ENCODE data around the gene ATF7IP.
"Not testable (repeated sequence)": the region's sequence is repeated elsewhere in the genome, so short reads cannot be mapped to it uniquely, and the experiment has no call there.

ATF7IP gene

GRCh38 chr12:14394317-14395073 is 29.0 kb downstream of the ATF7IP start:
- H3K27me3 Mint-ChIP-seq = no peaks in the 10 kb centered on the region
- H3K4me1 Mint-ChIP-seq (ENCODE audit: low read depth) = peaks cover 87% of the 10 kb centered on the region
- peak overlapping the region; percentile 77 for H3K4me3 Mint-ChIP-seq
- H3K9me3 Mint-ChIP-seq (ENCODE audit: low read depth) = peaks cover 4% of the 10 kb centered on the region
- peaks cover 9% of the 10 kb centered on the region for H3K36me3 Mint-ChIP-seq
- peak overlapping the region; percentile 95 for H3K27ac Mint-ChIP-seq

- Mint-ChIP-seq H3K27me3 (no peaks in the 10 kb centered on the region), H3K27ac (peak overlapping the region; percentile 95), H3K4me3 (peak overlapping the region; percentile 77), H3K36me3 (peaks cover 10% of the 10 kb centered on the region), H3K9me3 (ENCODE audit: low read depth) (peaks cover 4% of the 10 kb centered on the region), H3K4me1 (ENCODE audit: low read depth) (peaks cover 89% of the 10 kb centered on the region)
Measured at GRCh38 chr12:14395074-14395778, 29.7 kb downstream of the ATF7IP start.

GRCh38 chr12:14396071-14396470 is 30.6 kb downstream of the ATF7IP start:
- H3K4me1 Mint-ChIP-seq (ENCODE audit: low read depth) = peaks cover 92% of the 10 kb centered on the region
- peaks cover 10% of the 10 kb centered on the region for H3K36me3 Mint-ChIP-seq
- no peaks in the 10 kb centered on the region for H3K27me3 Mint-ChIP-seq
- peaks cover 4% of the 10 kb centered on the region for H3K9me3 Mint-ChIP-seq (ENCODE audit: low read depth)
- H3K27ac Mint-ChIP-seq = peak overlapping the region; percentile 87
- peak overlapping the region; percentile 65 for H3K4me3 Mint-ChIP-seq

GRCh38 chr12:14399871-14400270 is 34.4 kb downstream of the ATF7IP start:
- no peaks in the 10 kb centered on the region for H3K27me3 Mint-ChIP-seq
- peaks cover 90% of the 10 kb centered on the region for H3K4me1 Mint-ChIP-seq (ENCODE audit: low read depth)
- H3K4me3 Mint-ChIP-seq = peak overlapping the region; percentile 78
- H3K9me3 Mint-ChIP-seq (ENCODE audit: low read depth) = peaks cover 4% of the 10 kb centered on the region
- peaks cover 6% of the 10 kb centered on the region for H3K36me3 Mint-ChIP-seq
- peak overlapping the region; percentile 85 for H3K27ac Mint-ChIP-seq

GRCh38 chr12:14400599-14400998 is 35.1 kb downstream of the ATF7IP start:
- Mint-ChIP-seq H3K9me3 (ENCODE audit: low read depth) (peaks cover 4% of the 10 kb centered on the region), H3K4me3 (peak overlapping the region; percentile 78), H3K4me1 (ENCODE audit: low read depth) (peaks cover 91% of the 10 kb centered on the region), H3K27ac (peak overlapping the region; percentile 85), H3K27me3 (no peaks in the 10 kb centered on the region), H3K36me3 (peaks cover 8% of the 10 kb centered on the region)

- H3K9me3 Mint-ChIP-seq (ENCODE audit: low read depth); H3K27me3 Mint-ChIP-seq; H3K36me3 Mint-ChIP-seq: not testable (repeated sequence)
- peak overlapping the region; percentile 78 for H3K4me3 Mint-ChIP-seq
- peaks cover 92% of the 10 kb centered on the region for H3K4me1 Mint-ChIP-seq (ENCODE audit: low read depth)
- peak overlapping the region; percentile 85 for H3K27ac Mint-ChIP-seq
Measured at GRCh38 chr12:14401267-14401666, 35.8 kb downstream of the ATF7IP start.

- Mint-ChIP-seq H3K27me3 (no peaks in the 10 kb centered on the region), H3K4me3 (no peak overlapping the region), H3K27ac (peak overlapping the region; percentile 66), H3K4me1 (ENCODE audit: low read depth) (peaks cover 85% of the 10 kb centered on the region), H3K9me3 (ENCODE audit: low read depth) (no peaks in the 10 kb centered on the region), H3K36me3 (peaks cover 4% of the 10 kb centered on the region)
Measured at GRCh38 chr12:14402697-14403096, 37.2 kb downstream of the ATF7IP start.

GRCh38 chr12:14403293-14403692 is 37.8 kb downstream of the ATF7IP start:
- Mint-ChIP-seq H3K4me1 (ENCODE audit: low read depth) (peaks cover 83% of the 10 kb centered on the region), H3K9me3 (ENCODE audit: low read depth) (peaks cover 2% of the 10 kb centered on the region), H3K27ac (peak overlapping the region; percentile 66), H3K27me3 (no peaks in the 10 kb centered on the region), H3K36me3 (peaks cover 4% of the 10 kb centered on the region), H3K4me3 (peak overlapping the region; percentile 33)

GRCh38 chr12:14403711-14404196 is 38.3 kb downstream of the ATF7IP start:
- peaks cover 4% of the 10 kb centered on the region for H3K36me3 Mint-ChIP-seq
- H3K9me3 Mint-ChIP-seq (ENCODE audit: low read depth) = peaks cover 4% of the 10 kb centered on the region
- H3K27ac Mint-ChIP-seq = peak overlapping the region; percentile 66
- peak overlapping the region; percentile 70 for H3K4me3 Mint-ChIP-seq
- no peaks in the 10 kb centered on the region for H3K27me3 Mint-ChIP-seq
- peaks cover 83% of the 10 kb centered on the region for H3K4me1 Mint-ChIP-seq (ENCODE audit: low read depth)

- not testable (repeated sequence) for H3K4me3 Mint-ChIP-seq; H3K27me3 Mint-ChIP-seq; H3K36me3 Mint-ChIP-seq; H3K9me3 Mint-ChIP-seq (ENCODE audit: low read depth)
- peak overlapping the region; percentile 46 for H3K27ac Mint-ChIP-seq
- peaks cover 85% of the 10 kb centered on the region for H3K4me1 Mint-ChIP-seq (ENCODE audit: low read depth)
Measured at GRCh38 chr12:14405407-14405806, 39.9 kb downstream of the ATF7IP start.

GRCh38 chr12:14408208-14408607 is 42.7 kb downstream of the ATF7IP start:
- peaks cover 80% of the 10 kb centered on the region for H3K4me1 Mint-ChIP-seq (ENCODE audit: low read depth)
- H3K36me3 Mint-ChIP-seq = peaks cover 4% of the 10 kb centered on the region
- peak overlapping the region; percentile 30 for H3K27ac Mint-ChIP-seq
- peak overlapping the region; percentile 28 for H3K4me3 Mint-ChIP-seq
- no peaks in the 10 kb centered on the region for H3K27me3 Mint-ChIP-seq
- H3K9me3 Mint-ChIP-seq (ENCODE audit: low read depth) = peaks cover 4% of the 10 kb centered on the region

- Mint-ChIP-seq H3K4me3 (no peak overlapping the region), H3K27ac (peak overlapping the region; percentile 34), H3K4me1 (ENCODE audit: low read depth) (peaks cover 77% of the 10 kb centered on the region), H3K27me3 (no peaks in the 10 kb centered on the region), H3K9me3 (ENCODE audit: low read depth) (peaks cover 4% of the 10 kb centered on the region), H3K36me3 (peaks cover 8% of the 10 kb centered on the region)
Measured at GRCh38 chr12:14410177-14410576, 44.7 kb downstream of the ATF7IP start.

- H3K27me3 Mint-ChIP-seq = no peaks in the 10 kb centered on the region
- peaks cover 74% of the 10 kb centered on the region for H3K4me1 Mint-ChIP-seq (ENCODE audit: low read depth)
- H3K4me3 Mint-ChIP-seq = peak overlapping the region; percentile 0
Measured at GRCh38 chr12:14410841-14411569, 45.5 kb downstream of the ATF7IP start.

GRCh38 chr12:14416658-14417057 is 51.2 kb downstream of the ATF7IP start:
- peak overlapping the region; percentile 81 for H3K27ac Mint-ChIP-seq
- H3K27me3 Mint-ChIP-seq = no peaks in the 10 kb centered on the region
- no peaks in the 10 kb centered on the region for H3K9me3 Mint-ChIP-seq (ENCODE audit: low read depth)
- peak overlapping the region; percentile 56 for H3K4me3 Mint-ChIP-seq
- H3K4me1 Mint-ChIP-seq (ENCODE audit: low read depth) = peaks cover 60% of the 10 kb centered on the region
- peaks cover 18% of the 10 kb centered on the region for H3K36me3 Mint-ChIP-seq

More at GRCh38 chr12:14410841-14411569, 45.5 kb downstream of the ATF7IP start:
- Mint-ChIP-seq H3K9me3 (ENCODE audit: low read depth) (peaks cover 4% of the 10 kb centered on the region), H3K27ac (peak overlapping the region; percentile 31), H3K36me3 (peaks cover 8% of the 10 kb centered on the region)

- no peaks in the 10 kb centered on the region for H3K9me3 Mint-ChIP-seq (ENCODE audit: low read depth)
- peaks cover 58% of the 10 kb centered on the region for H3K4me1 Mint-ChIP-seq (ENCODE audit: low read depth)
- H3K4me3 Mint-ChIP-seq = peak overlapping the region; percentile 84
- peak overlapping the region; percentile 88 for H3K27ac Mint-ChIP-seq
- no peaks in the 10 kb centered on the region for H3K27me3 Mint-ChIP-seq
- H3K36me3 Mint-ChIP-seq = peaks cover 25% of the 10 kb centered on the region
Measured at GRCh38 chr12:14417715-14418114, 52.2 kb downstream of the ATF7IP start.
